ENCODE results near the gene DNM3.

DNM3 gene

GRCh38 chr1:172338295-172338735 is 497.0 kb downstream of the DNM3 start:
- TF ChIP-seq CTCF (IDR thresholded peaks at IDR 0.05; ENCODE audit: insufficient read depth, low read length, poor library complexity, severe bottlenecking) (no peak), EZH2phosphoT487 (conservative IDR thresholded peaks at IDR 0.05; ENCODE audit: low read length) (no peak)
- Histone ChIP-seq H3K79me2 (ENCODE audit: insufficient read depth, low read length) (no peaks in the 10 kb centered on the region), H3K36me3 (ENCODE audit: low read length) (no peaks in the 10 kb centered on the region), H3K27ac (ENCODE audit: low read depth, low read length) (no peak overlapping the region), H2AFZ (ENCODE audit: low read depth, low read length, severe bottlenecking) (no peak overlapping the region), H3K4me2 (ENCODE audit: low read depth, low read length, poor library complexity, severe bottlenecking) (no peak overlapping the region), H3K9me2 (replicated peaks; ENCODE audit: insufficient read depth, low read length) (no peaks in the 10 kb centered on the region), H3K9ac (ENCODE audit: low read length) (no peak overlapping the region), H3K9me3 (ENCODE audit: insufficient read depth, low read length) (no peaks in the 10 kb centered on the region), H3F3A (ENCODE audit: insufficient read depth) (no peaks in the 10 kb centered on the region), H3K27me3 (ENCODE audit: low read length) (no peaks in the 10 kb centered on the region), H3K4me3 (ENCODE audit: insufficient read depth, low read length, poor library complexity, severe bottlenecking) (no peak overlapping the region), H4K20me1 (ENCODE audit: low read depth, low read length) (no peaks in the 10 kb centered on the region)

GRCh38 chr1:172339842-172340241 is 498.5 kb downstream of the DNM3 start:
- H3K9me2 ChIP-seq (replicated peaks; ENCODE audit: insufficient read depth, low read length) = no peaks in the 10 kb centered on the region
- no peak overlapping the region for H2AFZ ChIP-seq (ENCODE audit: low read depth, low read length, severe bottlenecking)
- no peak overlapping the region for H3K9ac ChIP-seq (ENCODE audit: low read length)
- no peaks in the 10 kb centered on the region for H3K9me3 ChIP-seq (ENCODE audit: insufficient read depth, low read length)
- H3K4me2 ChIP-seq (ENCODE audit: low read depth, low read length, poor library complexity, severe bottlenecking) = no peak overlapping the region
- no peaks in the 10 kb centered on the region for H3F3A ChIP-seq (ENCODE audit: insufficient read depth)
- H3K36me3 ChIP-seq (ENCODE audit: low read length) = no peaks in the 10 kb centered on the region
- H4K20me1 ChIP-seq (ENCODE audit: low read depth, low read length) = no peaks in the 10 kb centered on the region
- no peaks in the 10 kb centered on the region for H3K79me2 ChIP-seq (ENCODE audit: insufficient read depth, low read length)
- no peak overlapping the region for H3K4me3 ChIP-seq (ENCODE audit: insufficient read depth, low read length, poor library complexity, severe bottlenecking)
- H3K27ac ChIP-seq (ENCODE audit: low read depth, low read length) = no peak overlapping the region
- TF ChIP-seq CTCF (IDR thresholded peaks at IDR 0.05; ENCODE audit: insufficient read depth, low read length, poor library complexity, severe bottlenecking) (no peak), EZH2phosphoT487 (conservative IDR thresholded peaks at IDR 0.05; ENCODE audit: low read length) (no peak)
- no peaks in the 10 kb centered on the region for H3K27me3 ChIP-seq (ENCODE audit: low read length)

- no peaks in the 10 kb centered on the region for H3K79me2 ChIP-seq (ENCODE audit: insufficient read depth, low read length)
- no peaks in the 10 kb centered on the region for H3F3A ChIP-seq (ENCODE audit: insufficient read depth)
- no peak overlapping the region for H3K4me2 ChIP-seq (ENCODE audit: low read depth, low read length, poor library complexity, severe bottlenecking)
- H3K9me3 ChIP-seq (ENCODE audit: insufficient read depth, low read length) = no peaks in the 10 kb centered on the region
- no peaks in the 10 kb centered on the region for H4K20me1 ChIP-seq (ENCODE audit: low read depth, low read length)
- no peaks in the 10 kb centered on the region for H3K27me3 ChIP-seq (ENCODE audit: low read length)
- no peak overlapping the region for H2AFZ ChIP-seq (ENCODE audit: low read depth, low read length, severe bottlenecking)
- H3K9ac ChIP-seq (ENCODE audit: low read length) = no peak overlapping the region
- H3K4me3 ChIP-seq (ENCODE audit: insufficient read depth, low read length, poor library complexity, severe bottlenecking) = no peak overlapping the region
- H3K36me3 ChIP-seq (ENCODE audit: low read length) = no peaks in the 10 kb centered on the region
- TF ChIP-seq CTCF (IDR thresholded peaks at IDR 0.05; ENCODE audit: insufficient read depth, low read length, poor library complexity, severe bottlenecking) (no peak), EZH2phosphoT487 (conservative IDR thresholded peaks at IDR 0.05; ENCODE audit: low read length) (no peak)
- H3K9me2 ChIP-seq (replicated peaks; ENCODE audit: insufficient read depth, low read length) = no peaks in the 10 kb centered on the region
- no peak overlapping the region for H3K27ac ChIP-seq (ENCODE audit: low read depth, low read length)
Observed at GRCh38 chr1:172340520-172340919, 499.2 kb downstream of the DNM3 start.
